Glutamatergic neuron (in vitro differentiated cells): ENCODE data around the gene RNF111. TPM values are rescaled to one million over a fixed set of nuclear protein-coding genes. Genes with fewer than 3 reads are reported as not detected.
"Not testable (repeated sequence)": the region's sequence is repeated elsewhere in the genome, so short reads cannot be mapped to it uniquely, and the experiment has no call there.

Experiments used
- DNase-seq: peaks from one replicate; pipeline ENCODE4 v3.0.0; 2022
- H3K27ac Mint-ChIP-seq: one replicate; pipeline ENCODE4 v1.8.0; 2020; ENCODE audit warnings: mild to moderate bottlenecking, mixed read lengths, inconsistent platforms; ENCODE audit not compliant: unreplicated experiment
- H3K27me3 Mint-ChIP-seq: one replicate; pipeline ENCODE4 v1.8.0; 2020; ENCODE audit warnings: mild to moderate bottlenecking, moderate library complexity, mixed read lengths, inconsistent platforms; ENCODE audit not compliant: unreplicated experiment
- H3K36me3 Mint-ChIP-seq: one replicate; pipeline ENCODE4 v1.8.0; 2020; ENCODE audit warnings: mild to moderate bottlenecking, mixed read lengths, inconsistent platforms; ENCODE audit not compliant: unreplicated experiment
- H3K4me1 Mint-ChIP-seq: one replicate; pipeline ENCODE4 v1.8.0; 2020; ENCODE audit warnings: mild to moderate bottlenecking, low read depth, mixed read lengths, inconsistent platforms; ENCODE audit not compliant: unreplicated experiment
- H3K4me3 Mint-ChIP-seq: one replicate; pipeline ENCODE4 v1.8.0; 2020; ENCODE audit warnings: mild to moderate bottlenecking, mixed read lengths, inconsistent platforms; ENCODE audit not compliant: unreplicated experiment
- H3K9me3 Mint-ChIP-seq: one replicate; pipeline ENCODE4 v1.8.0; 2020; ENCODE audit warnings: mild to moderate bottlenecking, moderate library complexity, mixed read lengths, inconsistent platforms; ENCODE audit not compliant: unreplicated experiment
- total RNA-seq: library from RNA; stranded (reverse); fragmentation: NEBNext Ultra II Directional; extraction: Animal tissue kit (Norgen Biotek cat#: 25700); gene quantifications from one replicate; pipeline ENCODE4 v1.2.1, GENCODE V29; 2021; ENCODE audit not compliant: unreplicated experiment
- TF ChIP-seq, protein P1 (sequence below): fragments of 200-600 bp; sonication (generic); IDR thresholded peaks from one replicate; pipeline ENCODE4 v1.5.0; 2021; ENCODE audit not compliant: partially characterized antibody, unreplicated experiment

RNF111 gene
- total RNA-seq, 1 donor from 2014 or later: 57.4 TPM

DNA sequence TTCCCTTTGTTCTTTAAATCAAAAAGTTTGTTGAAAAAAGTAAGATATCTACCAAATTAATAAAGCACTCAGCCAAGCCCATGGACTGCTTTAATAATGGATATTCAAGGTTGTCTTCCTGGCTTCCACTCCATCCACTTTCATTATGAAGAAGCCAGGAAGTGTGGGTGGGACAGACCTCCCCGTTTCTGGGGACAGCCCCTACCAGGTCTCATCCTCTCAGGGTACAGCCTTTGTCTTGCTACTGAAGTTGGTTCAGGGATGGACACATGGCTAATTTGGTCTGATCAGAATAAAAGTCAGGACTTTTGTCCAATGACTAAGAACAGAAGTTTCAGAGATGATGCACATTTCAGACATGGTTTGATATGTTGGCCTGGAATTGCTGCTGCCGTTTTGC, 150.1 kb downstream of the RNF111 start:
- no peak for DNase-seq
- Mint-ChIP-seq H3K4me3 (no peak overlapping the region), H3K27ac (no peak overlapping the region), H3K4me1 (no peaks in the 10 kb centered on the region), H3K36me3 (no peaks in the 10 kb centered on the region), H3K9me3 (no peaks in the 10 kb centered on the region), H3K27me3 (no peaks in the 10 kb centered on the region)
- TF ChIP-seq, protein P1, sequence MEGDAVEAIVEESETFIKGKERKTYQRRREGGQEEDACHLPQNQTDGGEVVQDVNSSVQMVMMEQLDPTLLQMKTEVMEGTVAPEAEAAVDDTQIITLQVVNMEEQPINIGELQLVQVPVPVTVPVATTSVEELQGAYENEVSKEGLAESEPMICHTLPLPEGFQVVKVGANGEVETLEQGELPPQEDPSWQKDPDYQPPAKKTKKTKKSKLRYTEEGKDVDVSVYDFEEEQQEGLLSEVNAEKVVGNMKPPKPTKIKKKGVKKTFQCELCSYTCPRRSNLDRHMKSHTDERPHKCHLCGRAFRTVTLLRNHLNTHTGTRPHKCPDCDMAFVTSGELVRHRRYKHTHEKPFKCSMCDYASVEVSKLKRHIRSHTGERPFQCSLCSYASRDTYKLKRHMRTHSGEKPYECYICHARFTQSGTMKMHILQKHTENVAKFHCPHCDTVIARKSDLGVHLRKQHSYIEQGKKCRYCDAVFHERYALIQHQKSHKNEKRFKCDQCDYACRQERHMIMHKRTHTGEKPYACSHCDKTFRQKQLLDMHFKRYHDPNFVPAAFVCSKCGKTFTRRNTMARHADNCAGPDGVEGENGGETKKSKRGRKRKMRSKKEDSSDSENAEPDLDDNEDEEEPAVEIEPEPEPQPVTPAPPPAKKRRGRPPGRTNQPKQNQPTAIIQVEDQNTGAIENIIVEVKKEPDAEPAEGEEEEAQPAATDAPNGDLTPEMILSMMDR: no peak

DNA sequence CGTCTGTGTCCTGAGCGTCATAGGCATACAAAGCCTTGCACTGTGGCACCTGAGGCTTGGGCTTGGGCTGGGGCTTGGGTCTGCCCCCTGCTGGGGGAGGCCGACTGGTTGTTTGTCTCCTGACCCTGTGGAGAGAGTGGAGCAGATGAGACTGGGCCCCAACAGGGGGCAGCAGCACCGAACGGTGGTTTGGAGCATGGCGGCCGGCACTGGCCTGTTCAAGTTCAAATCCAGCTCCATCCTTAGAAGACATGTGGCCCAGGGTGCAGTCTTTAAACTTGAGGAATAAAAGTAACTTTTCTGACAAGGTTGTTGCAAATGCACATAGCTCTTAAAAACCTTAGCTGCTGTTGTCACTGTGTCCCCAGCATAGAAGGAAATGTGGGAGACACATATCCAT, 150.8 kb downstream of the RNF111 start:
- Mint-ChIP-seq H3K36me3 (no peaks in the 10 kb centered on the region), H3K4me1 (no peaks in the 10 kb centered on the region), H3K4me3 (no peak overlapping the region), H3K9me3 (no peaks in the 10 kb centered on the region), H3K27ac (no peak overlapping the region), H3K27me3 (no peaks in the 10 kb centered on the region)
- TF ChIP-seq, protein P1: peak; percentile 56
- peak; percentile 66 for DNase-seq

DNA sequence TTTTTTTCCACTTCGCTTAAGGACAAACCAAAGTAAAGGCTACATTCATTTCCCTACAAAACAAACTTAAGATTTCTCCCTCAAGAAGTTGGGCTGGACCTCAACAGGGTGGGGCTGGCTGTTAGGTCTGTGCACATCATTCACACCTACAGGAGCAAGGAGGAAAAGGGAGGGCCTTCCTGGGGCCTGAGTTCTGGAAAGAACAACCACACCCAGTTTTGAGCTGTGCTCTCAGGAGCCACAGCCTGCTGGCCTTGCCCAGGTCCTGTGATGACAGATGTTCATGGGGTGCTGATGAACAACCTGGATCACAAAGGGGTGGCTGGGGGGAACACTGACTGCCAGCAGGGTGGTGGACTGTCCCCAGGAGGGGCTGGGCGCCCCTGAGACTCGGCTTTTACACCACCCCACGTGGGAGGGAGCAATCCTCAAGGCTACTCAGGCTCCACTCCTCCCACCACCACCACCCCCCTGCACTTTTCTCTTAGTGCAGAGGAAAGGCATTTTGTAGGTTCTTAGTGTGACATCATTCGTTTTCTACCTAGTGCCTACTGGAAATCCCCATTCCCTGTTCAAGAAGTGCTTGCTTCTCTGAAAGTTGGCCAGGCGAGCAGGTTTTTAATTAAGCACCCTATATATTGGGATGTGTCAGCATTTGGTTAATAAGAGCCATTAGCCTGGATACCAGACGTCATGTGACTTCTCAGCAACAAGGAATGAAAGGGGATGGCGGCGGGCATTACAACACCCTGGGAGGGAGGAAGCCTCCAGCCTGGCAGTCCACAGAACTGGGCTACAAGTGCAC, 153.2 kb downstream of the RNF111 start:
- Mint-ChIP-seq H3K27ac (no peak overlapping the region), H3K4me1 (no peaks in the 10 kb centered on the region), H3K4me3 (no peak overlapping the region), H3K27me3 (no peaks in the 10 kb centered on the region), H3K36me3 (no peaks in the 10 kb centered on the region), H3K9me3 (no peaks in the 10 kb centered on the region)
- DNase-seq: no peak
- TF ChIP-seq, protein P1: no peak

DNA sequence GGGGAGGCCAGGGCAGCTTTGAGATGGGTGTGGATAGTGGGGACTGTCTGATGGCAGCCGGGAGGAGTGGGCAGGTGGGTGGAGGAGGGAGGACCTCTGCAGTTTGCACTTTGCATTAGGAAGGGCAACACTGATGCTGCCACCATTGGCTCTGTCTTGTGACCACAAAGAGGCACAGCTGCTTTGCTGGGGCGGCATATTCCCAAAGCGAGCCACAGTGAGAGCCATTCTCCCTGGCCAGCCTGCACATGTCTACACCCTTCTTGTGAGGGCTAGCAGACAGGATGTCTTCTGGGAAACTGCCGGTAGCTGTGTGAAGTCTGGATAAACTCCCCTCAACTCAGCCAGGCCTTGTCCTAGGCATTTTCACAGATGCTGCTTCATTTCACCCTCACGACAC, 155.8 kb downstream of the RNF111 start:
- Mint-ChIP-seq H3K27ac (no peak overlapping the region), H3K4me3 (no peak overlapping the region), H3K4me1 (no peaks in the 10 kb centered on the region), H3K36me3 (no peaks in the 10 kb centered on the region), H3K9me3 (no peaks in the 10 kb centered on the region), H3K27me3 (peaks cover 1% of the 10 kb centered on the region)
- TF ChIP-seq, protein P1: no peak
- no peak for DNase-seq

DNA sequence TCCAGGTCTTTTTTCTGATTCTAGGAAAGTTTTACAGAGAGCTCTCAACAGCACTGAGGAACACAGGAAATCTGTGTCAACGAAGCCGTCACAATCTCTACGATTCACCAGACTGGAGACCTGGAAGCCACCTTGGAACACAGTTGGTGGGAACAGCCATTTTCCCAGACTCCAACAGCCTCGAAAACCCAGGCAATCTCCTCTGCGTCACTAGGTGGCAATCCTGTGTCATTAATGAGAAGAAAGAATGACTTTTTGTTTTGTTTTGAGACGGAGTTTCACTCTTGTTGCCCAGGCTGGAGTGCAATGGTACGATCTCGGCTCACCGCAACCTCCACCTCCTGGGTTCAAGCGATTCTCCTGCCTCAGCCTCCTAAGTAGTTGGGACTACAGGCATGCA, 157.1 kb downstream of the RNF111 start:
- not testable (repeated sequence) for DNase-seq, H3K27me3 Mint-ChIP-seq, H3K9me3 Mint-ChIP-seq, H3K4me1 Mint-ChIP-seq, H3K27ac Mint-ChIP-seq, H3K36me3 Mint-ChIP-seq, H3K4me3 Mint-ChIP-seq

Other genes with a start within 250 kb of the RNF111 start
- 140 TPM for gene ADAM10, start 238.0 kb upstream of the RNF111 start, total RNA-seq
- gene MINDY2, start 216.4 kb upstream of the RNF111 start, total RNA-seq: 34.3 TPM
- gene SLTM, start 54.0 kb upstream of the RNF111 start, total RNA-seq: 76.7 TPM
- gene CCNB2, start 117.5 kb downstream of the RNF111 start, total RNA-seq: 13.1 TPM
- not detected for gene LDHAL6B, start 219.2 kb downstream of the RNF111 start, total RNA-seq